BLaER1 (cell line): ENCODE data around the gene CNTN5.

Source experiments
- H3K27ac ChIP-seq: shearing (Covaris generic); formaldehyde crosslinking; 2 replicates; pipeline ENCODE4 v1.8.1; 2022
- H3K27me3 ChIP-seq: shearing (Covaris generic); formaldehyde crosslinking; 2 replicates; pipeline ENCODE4 v1.8.1; 2022
- H3K36me3 ChIP-seq: shearing (Covaris generic); formaldehyde crosslinking; 2 replicates; pipeline ENCODE4 v1.8.1; 2022
- H3K4me1 ChIP-seq: shearing (Covaris generic); formaldehyde crosslinking; 2 replicates; pipeline ENCODE4 v1.8.1; 2022
- H3K4me2 ChIP-seq: shearing (Covaris generic); formaldehyde crosslinking; 2 replicates; pipeline ENCODE4 v1.8.1; 2022
- H3K4me3 ChIP-seq: shearing (Covaris generic); formaldehyde crosslinking; 2 replicates; pipeline ENCODE4 v1.8.1; 2022
- H3K9ac ChIP-seq: shearing (Covaris generic); formaldehyde crosslinking; 2 replicates; pipeline ENCODE4 v1.8.1; 2022
- H3K9me3 ChIP-seq: shearing (Covaris generic); formaldehyde crosslinking; 2 replicates; pipeline ENCODE4 v1.8.1; 2022
- H4K20me1 ChIP-seq: shearing (Covaris generic); formaldehyde crosslinking; 2 replicates; pipeline ENCODE4 v1.8.1; 2022
- Cebpa-rat ChIP-seq: shearing (Covaris generic); IDR thresholded peaks from 2 replicates; pipeline ENCODE4 v1.8.1; 2022

Gene CNTN5

DNA sequence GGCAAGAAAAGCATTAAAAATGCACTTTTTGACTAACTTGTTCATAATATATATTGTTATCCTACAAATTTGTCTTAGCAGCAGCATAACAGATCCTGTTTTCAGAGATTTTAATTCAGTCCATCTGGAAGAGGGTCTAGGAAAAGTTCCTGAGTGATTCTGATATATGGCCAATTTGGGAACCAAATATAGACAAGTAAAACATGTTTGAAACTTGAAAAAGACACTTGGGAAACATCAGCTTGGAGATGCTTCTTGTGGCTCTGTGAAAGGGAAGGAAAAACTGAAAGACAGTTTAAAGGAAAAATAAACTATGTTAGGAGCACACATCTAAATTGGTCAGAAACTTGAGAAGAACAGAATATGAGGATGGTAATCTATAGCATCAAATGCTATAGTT is 697.5 kb downstream of the CNTN5 start:
- no peak overlapping the region for H3K4me2 ChIP-seq

DNA sequence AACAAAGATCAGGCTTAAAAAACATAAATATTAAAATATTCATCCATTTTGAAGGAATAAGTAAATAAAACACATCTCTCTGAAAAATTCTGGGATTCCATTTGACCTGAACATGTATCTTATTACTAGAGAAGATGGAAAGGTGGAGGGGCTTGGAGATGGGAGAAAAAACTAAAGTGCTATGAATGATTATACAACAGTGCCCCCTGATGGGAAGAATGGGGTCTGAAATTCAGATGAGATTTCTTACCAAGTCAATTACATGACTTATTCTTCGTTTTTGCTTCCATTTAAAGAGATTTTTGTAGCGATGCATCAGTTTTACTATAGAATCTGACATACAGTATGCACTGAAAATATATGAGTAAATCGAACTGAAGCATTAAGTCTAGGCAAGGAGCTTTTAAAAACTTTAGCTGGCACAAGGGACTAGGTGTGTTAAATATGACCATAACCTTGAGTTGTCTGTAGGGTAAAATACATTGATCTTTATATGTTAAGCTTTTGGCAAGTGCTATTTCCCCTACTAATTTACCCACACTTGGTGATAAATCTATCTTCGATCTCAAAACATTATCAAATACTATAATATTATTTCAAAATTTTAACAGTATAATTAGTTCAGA is 718.8 kb downstream of the CNTN5 start:
- no peak for TF ChIP-seq Cebpa-rat
- Histone ChIP-seq H3K4me3 (no peak overlapping the region), H3K36me3 (no peaks in the 10 kb centered on the region), H3K9me3 (no peaks in the 10 kb centered on the region), H3K4me1 (peaks cover 14% of the 10 kb centered on the region; the same call in 1 of the 2 replicates), H3K4me2 (no peak overlapping the region), H3K27ac (no peak overlapping the region), H3K27me3 (no peaks in the 10 kb centered on the region), H4K20me1 (no peaks in the 10 kb centered on the region), H3K9ac (no peak overlapping the region)

More for the DNA sequence above, 697.5 kb downstream of the CNTN5 start:
- Histone ChIP-seq H3K27ac (no peak overlapping the region), H4K20me1 (no peaks in the 10 kb centered on the region), H3K9me3 (no peaks in the 10 kb centered on the region), H3K36me3 (no peaks in the 10 kb centered on the region), H3K4me3 (no peak overlapping the region), H3K4me1 (no peaks in the 10 kb centered on the region), H3K9ac (no peak overlapping the region), H3K27me3 (no peaks in the 10 kb centered on the region)
- TF ChIP-seq Cebpa-rat = no peak

DNA sequence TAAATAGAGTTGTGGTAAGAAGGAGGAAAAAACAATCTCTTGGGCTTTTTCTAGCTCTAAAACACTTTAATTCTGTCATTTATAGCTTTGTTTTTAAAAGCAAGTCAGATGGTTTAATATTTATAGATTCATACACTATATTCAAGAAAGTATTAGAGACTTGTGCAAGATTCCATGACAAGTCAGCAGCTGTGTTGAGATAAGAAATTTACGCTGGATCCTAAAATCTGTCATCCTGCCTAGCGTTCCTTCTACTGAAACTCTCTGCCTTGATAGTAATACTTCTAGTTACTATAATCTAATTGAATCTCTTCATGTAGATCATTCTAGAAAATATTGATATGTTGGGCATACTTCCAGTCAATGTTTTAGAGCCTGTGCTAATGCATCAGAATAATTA is 721.8 kb downstream of the CNTN5 start:
- H3K9me3 ChIP-seq = no peaks in the 10 kb centered on the region
- no peak overlapping the region for H3K27ac ChIP-seq
- peaks cover 14% of the 10 kb centered on the region; the same call in 1 of the 2 replicates for H3K4me1 ChIP-seq
- H3K9ac ChIP-seq = no peak overlapping the region
- no peaks in the 10 kb centered on the region for H4K20me1 ChIP-seq
- no peaks in the 10 kb centered on the region for H3K36me3 ChIP-seq
- H3K27me3 ChIP-seq = no peaks in the 10 kb centered on the region
- H3K4me3 ChIP-seq = no peak overlapping the region
- no peak for TF ChIP-seq Cebpa-rat
- H3K4me2 ChIP-seq = peak overlapping the region; percentile 12

DNA sequence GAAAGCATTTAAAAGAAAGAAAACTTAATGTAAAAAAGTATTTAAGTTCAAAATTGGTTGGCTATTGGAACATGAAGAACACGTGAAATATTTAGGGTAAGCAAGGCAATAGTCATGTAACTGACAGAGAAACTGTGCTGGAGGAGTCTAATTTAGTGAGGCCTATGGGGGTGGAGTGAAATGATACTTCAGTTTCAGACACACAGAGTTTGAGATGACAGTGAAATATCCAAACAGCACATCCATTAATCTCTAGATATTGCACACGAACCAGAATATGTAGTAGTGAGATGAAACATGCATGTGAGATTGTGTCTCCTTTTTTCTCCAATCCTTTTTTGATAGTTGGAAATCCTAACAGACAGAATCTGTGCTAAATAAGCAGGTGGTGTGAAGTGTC is 739.0 kb downstream of the CNTN5 start:
- Histone ChIP-seq H4K20me1 (no peaks in the 10 kb centered on the region), H3K4me3 (no peak overlapping the region), H3K27ac (no peak overlapping the region), H3K27me3 (no peaks in the 10 kb centered on the region), H3K4me1 (no peaks in the 10 kb centered on the region), H3K9me3 (no peaks in the 10 kb centered on the region), H3K4me2 (no peak overlapping the region), H3K9ac (no peak overlapping the region), H3K36me3 (no peaks in the 10 kb centered on the region)
- no peak for TF ChIP-seq Cebpa-rat

DNA sequence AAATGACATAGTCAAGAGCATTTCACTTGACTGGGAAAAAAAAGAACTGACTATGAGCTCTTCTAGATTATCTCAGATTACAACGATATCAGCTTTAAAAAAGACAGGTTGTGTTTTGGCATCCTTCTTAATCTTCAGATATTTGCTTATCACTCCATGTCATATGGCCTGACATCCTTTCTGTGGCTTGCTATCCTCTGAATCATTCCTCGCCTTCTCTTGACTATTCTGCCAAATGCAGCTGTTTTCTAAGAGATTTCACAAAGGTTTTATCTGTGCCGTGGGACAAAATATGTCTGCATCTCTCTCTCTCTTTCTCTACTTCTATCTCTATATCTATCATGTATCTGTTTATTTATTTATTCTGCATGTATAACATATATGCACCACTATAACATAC is 746.1 kb downstream of the CNTN5 start:
- H3K4me1 ChIP-seq = no peaks in the 10 kb centered on the region
- no peaks in the 10 kb centered on the region for H4K20me1 ChIP-seq
- TF ChIP-seq Cebpa-rat = no peak
- H3K27ac ChIP-seq = no peak overlapping the region
- no peak overlapping the region for H3K4me2 ChIP-seq
- H3K9me3 ChIP-seq = no peaks in the 10 kb centered on the region
- no peak overlapping the region for H3K9ac ChIP-seq
- H3K4me3 ChIP-seq = no peak overlapping the region
- no peaks in the 10 kb centered on the region for H3K36me3 ChIP-seq
- H3K27me3 ChIP-seq = no peaks in the 10 kb centered on the region

DNA sequence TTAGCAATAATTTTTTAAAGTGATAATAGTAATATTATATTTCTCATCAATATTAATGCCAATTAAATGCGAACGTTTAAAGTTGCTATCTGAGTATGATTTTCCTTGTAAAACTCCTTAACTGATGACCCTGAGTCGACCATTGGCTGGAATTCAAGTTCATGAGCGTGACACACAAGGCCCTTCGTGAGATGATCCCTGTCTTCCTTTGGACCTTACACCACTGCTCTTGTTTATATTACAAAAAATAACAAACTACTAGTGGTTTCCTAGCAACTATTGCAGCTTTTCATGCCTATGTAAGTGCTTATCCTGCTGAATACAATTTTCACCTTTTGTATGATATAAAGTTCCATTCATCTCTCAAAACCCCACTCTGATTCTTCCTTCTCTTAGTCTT is 752.9 kb downstream of the CNTN5 start:
- Histone ChIP-seq H3K4me1 (no peaks in the 10 kb centered on the region), H3K4me2 (no peak overlapping the region), H3K4me3 (no peak overlapping the region), H3K27ac (no peak overlapping the region), H3K36me3 (no peaks in the 10 kb centered on the region), H4K20me1 (no peaks in the 10 kb centered on the region), H3K27me3 (no peaks in the 10 kb centered on the region), H3K9ac (no peak overlapping the region), H3K9me3 (no peaks in the 10 kb centered on the region)
- TF ChIP-seq Cebpa-rat = no peak

DNA sequence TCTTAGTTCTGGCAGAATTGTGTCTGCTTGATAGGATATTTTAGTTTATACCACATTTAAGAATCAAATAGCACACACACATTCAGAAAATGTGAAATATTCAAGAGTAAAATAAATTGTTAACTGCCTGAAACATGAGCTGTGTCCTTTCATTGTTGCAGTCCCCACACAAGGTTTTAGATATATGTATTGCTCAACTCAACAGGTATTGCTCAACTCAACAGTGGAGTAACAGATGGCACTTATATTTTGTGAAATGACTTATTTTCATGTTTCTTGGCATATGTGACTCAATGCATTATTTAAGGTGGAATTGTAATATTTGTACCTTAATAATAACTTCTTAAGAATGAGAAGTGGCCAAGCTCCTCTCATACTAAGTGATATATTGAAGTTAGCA is 760.3 kb downstream of the CNTN5 start:
- H3K27ac ChIP-seq = no peak overlapping the region
- H3K9me3 ChIP-seq = no peaks in the 10 kb centered on the region
- no peaks in the 10 kb centered on the region for H3K27me3 ChIP-seq
- H3K4me1 ChIP-seq = no peaks in the 10 kb centered on the region
- no peak for TF ChIP-seq Cebpa-rat
- H4K20me1 ChIP-seq = no peaks in the 10 kb centered on the region
- no peak overlapping the region for H3K9ac ChIP-seq
- H3K4me2 ChIP-seq = no peak overlapping the region
- H3K36me3 ChIP-seq = no peaks in the 10 kb centered on the region
- no peak overlapping the region for H3K4me3 ChIP-seq

DNA sequence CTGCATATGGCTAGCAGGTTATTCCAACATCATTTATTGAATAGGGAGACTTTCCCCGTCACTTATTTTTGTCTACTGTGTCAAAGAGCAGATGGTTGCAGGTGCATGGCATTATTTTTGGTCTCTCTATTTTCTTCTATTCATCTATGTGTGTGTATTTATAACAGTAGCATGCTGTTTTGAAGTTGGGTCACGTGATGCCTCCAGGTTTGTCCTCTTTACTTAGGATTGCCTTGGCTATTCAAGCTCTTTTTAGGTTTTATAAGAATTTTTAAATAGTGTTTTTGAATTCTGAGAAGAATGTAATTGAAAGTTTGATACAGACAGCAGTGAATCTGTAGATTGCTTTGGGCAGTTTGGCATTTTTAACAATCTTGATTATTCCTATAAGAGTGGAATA is 770.6 kb downstream of the CNTN5 start:
- no peak overlapping the region for H3K4me3 ChIP-seq
- no peaks in the 10 kb centered on the region for H3K36me3 ChIP-seq
- no peak overlapping the region for H3K4me2 ChIP-seq
- no peaks in the 10 kb centered on the region for H3K27me3 ChIP-seq
- H3K27ac ChIP-seq = no peak overlapping the region
- no peak overlapping the region for H3K9ac ChIP-seq
- no peaks in the 10 kb centered on the region for H3K9me3 ChIP-seq
- no peak for TF ChIP-seq Cebpa-rat
- no peaks in the 10 kb centered on the region for H3K4me1 ChIP-seq
- no peaks in the 10 kb centered on the region for H4K20me1 ChIP-seq

DNA sequence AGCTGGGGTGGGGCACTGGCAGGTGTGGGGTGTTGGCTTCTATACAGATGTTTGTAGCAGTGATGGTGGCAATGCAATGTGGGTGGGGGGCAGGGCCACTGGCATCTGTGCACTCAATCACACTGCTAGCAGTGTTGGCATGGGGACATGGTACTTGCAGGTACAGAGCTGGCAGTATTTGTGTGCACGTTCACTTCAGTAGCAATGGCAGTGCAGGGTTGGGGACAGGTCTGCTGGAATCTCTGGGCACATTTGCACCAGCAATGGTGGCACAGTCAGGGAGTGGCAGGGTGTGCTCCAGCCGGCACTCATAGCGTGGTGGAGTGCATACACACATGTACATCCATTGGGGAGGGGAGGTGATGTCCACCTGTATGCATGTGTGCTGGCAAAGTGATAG is 775.2 kb downstream of the CNTN5 start:
- Histone ChIP-seq H4K20me1 (no peaks in the 10 kb centered on the region), H3K36me3 (no peaks in the 10 kb centered on the region), H3K4me3 (no peak overlapping the region), H3K4me2 (no peak overlapping the region), H3K27ac (no peak overlapping the region), H3K9me3 (no peaks in the 10 kb centered on the region), H3K4me1 (no peaks in the 10 kb centered on the region), H3K27me3 (no peaks in the 10 kb centered on the region), H3K9ac (no peak overlapping the region)
- no peak for TF ChIP-seq Cebpa-rat

DNA sequence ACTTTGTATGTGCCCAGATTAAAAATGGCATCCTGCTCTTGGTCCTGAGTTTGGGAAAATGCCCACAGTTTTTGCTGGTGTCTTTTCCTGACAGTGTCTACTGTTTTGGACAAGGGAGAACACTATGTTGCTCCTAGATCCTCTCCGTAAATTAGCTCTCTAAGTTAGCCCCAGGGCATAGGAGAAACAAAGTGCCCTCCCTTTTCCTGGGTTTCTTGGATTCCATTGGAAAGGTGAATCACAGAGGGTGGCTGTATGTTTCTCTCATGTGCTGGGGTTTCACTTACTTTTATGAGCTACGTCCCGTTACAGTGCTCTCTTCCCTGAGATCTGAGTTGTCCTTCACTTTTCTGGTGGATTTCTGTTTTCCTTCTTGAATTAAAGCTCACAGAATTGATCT is 782.8 kb downstream of the CNTN5 start:
- TF ChIP-seq Cebpa-rat = no peak
- Histone ChIP-seq H4K20me1 (no peaks in the 10 kb centered on the region), H3K4me3 (no peak overlapping the region), H3K27ac (no peak overlapping the region), H3K36me3 (no peaks in the 10 kb centered on the region), H3K27me3 (no peaks in the 10 kb centered on the region), H3K9me3 (no peaks in the 10 kb centered on the region), H3K4me2 (no peak overlapping the region), H3K4me1 (no peaks in the 10 kb centered on the region), H3K9ac (no peak overlapping the region)

DNA sequence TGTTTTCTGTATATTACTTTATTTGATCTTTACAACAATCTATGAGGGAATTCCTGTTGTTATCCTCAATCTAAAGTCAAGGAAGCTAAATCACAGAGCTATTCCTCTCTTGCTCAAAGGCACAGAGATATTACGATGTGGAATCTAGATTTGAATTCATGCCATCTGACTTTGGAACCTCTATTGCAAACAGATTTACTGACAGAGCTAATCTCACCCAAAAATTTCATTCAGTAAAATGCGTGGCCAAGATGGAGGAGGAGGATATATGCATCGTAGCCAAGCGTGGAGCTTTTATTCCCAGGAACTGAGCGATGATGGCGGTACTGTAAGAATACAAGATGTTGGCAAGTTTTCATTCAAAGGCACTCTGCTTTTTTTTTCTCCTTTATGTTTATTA is 791.8 kb downstream of the CNTN5 start:
- no peak overlapping the region for H3K4me3 ChIP-seq
- H3K9me3 ChIP-seq = no peaks in the 10 kb centered on the region
- no peaks in the 10 kb centered on the region for H3K36me3 ChIP-seq
- no peaks in the 10 kb centered on the region for H3K27me3 ChIP-seq
- H3K9ac ChIP-seq = no peak overlapping the region
- no peak overlapping the region for H3K4me2 ChIP-seq
- no peaks in the 10 kb centered on the region for H3K4me1 ChIP-seq
- no peak overlapping the region for H3K27ac ChIP-seq
- no peak for TF ChIP-seq Cebpa-rat
- no peaks in the 10 kb centered on the region for H4K20me1 ChIP-seq
